T-helper 22 cell (primary cell): ENCODE data around the gene KRR1.
"Not testable (repeated sequence)": the region's sequence is repeated elsewhere in the genome, so short reads cannot be mapped to it uniquely, and the experiment has no call there.

ENCODE experiments used
- DNase-seq: peaks from one replicate; pipeline ENCODE4 v3.0.0-alpha.2; 2020; ENCODE audit warnings: low read depth

Gene KRR1

GRCh38 chr12:75525263-75525662 is 13.9 kb upstream of the KRR1 start:
- DNase-seq, result no peak

- not testable (repeated sequence) for DNase-seq
Observed at GRCh38 chr12:75522124-75522523, 10.7 kb upstream of the KRR1 start.

DNA sequence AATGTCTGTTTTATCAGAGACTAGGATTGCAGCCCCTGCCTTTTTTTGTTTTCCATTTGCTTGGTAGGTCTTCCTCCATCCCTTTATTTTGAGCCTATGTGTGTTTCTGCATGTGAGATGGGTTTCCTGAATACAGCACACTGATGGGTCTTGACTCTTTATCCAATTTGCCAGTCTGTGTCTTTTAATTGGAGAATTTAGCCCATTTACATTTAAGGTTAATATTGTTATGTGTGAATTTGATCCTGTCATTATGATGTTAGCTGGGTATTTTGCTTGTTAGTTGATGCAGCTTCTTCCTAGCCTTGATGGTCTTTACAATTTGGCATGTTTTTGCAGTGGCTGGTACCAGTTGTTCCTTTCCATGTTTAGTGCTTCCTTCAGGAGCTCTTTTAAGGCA is 9.8 kb upstream of the KRR1 start:
- DNase-seq, result not testable (repeated sequence)

GRCh38 chr12:75509621-75510020 is 1.8 kb downstream of the KRR1 start:
- no peak for DNase-seq

DNA sequence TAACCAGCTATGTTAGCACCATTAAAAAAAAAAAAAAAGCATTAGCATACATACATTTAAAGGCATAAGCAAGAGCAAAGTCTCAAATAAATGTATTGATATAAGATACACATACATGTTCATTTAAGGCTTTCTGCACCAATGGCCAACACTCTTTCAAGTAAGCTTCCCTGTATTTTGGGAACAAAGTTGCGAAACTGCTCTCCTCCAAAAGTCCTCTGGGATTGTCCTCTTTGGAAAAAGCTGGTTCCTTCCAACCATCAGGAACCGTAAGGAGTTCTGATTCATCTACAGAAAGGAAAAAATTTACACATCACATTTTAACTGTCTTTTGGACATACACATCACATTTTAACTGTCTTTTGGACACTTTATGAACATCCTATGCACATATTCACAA is 3.2 kb downstream of the KRR1 start:
- no peak for DNase-seq

DNA sequence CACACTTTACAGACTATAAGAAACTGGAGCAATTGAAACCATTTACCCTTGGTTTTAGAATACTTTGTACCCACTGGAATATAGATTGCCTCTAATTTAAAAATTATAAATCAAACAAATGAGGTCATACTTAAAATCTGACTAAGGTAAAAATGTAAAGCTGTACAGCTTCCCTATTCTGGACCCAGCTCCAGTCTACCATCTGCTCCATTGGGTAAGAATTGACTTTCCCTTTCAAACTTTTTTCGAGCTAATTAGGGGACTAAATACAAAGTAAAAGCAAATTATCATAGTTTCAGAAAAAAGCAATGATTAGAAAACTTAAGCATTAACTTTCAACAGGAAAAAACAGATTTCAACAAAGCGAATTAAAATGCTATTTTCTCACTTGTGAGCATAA is 4.3 kb downstream of the KRR1 start:
- no peak for DNase-seq

- DNase-seq, result no peak
Observed at GRCh38 chr12:75505706-75506312, 5.6 kb downstream of the KRR1 start.

GRCh38 chr12:75503866-75504265 is 7.5 kb downstream of the KRR1 start:
- no peak for DNase-seq

GRCh38 chr12:75503459-75503858 is 8.0 kb downstream of the KRR1 start:
- DNase-seq, result no peak

- DNase-seq, result no peak
Observed at GRCh38 chr12:75491169-75491568, 20.2 kb downstream of the KRR1 start.

DNA sequence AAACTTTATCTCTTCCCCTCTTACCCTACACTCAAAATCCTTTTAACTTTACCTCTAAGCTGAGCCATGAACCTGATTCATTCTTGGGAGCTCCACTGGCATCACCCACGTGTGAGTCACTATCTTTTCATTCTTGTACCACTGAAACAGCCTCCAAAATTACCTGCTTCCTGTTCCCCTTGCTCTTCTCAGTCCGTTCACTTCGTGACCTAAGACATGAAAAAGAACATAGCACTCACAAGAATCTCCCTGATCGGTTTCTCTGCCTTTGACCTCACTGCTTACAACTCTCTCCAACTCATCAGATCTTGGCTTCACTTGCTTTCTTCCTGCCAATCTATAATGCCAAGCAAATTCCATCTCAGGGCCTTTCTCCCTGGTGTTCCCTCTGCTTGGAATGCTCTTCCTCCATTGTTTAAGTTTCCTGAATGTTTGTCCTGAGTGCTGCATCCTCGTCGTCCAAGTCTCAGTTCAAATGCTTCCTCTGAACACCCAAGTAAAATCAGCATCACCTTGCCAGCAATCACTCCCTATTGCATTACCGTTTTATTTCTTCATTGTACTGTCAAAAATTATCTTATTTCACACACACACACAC is 21.7 kb downstream of the KRR1 start:
- DNase-seq, result no peak

- DNase-seq, result no peak
Observed at GRCh38 chr12:75489187-75489586, 22.2 kb downstream of the KRR1 start.

- DNase-seq, result no peak
Observed at GRCh38 chr12:75488553-75488952, 22.9 kb downstream of the KRR1 start.

GRCh38 chr12:75487308-75487707 is 24.1 kb downstream of the KRR1 start:
- no peak for DNase-seq

GRCh38 chr12:75484450-75484849 is 27.0 kb downstream of the KRR1 start:
- DNase-seq, result not testable (repeated sequence)

- no peak for DNase-seq
Observed at GRCh38 chr12:75483431-75483830, 28.0 kb downstream of the KRR1 start.

DNA sequence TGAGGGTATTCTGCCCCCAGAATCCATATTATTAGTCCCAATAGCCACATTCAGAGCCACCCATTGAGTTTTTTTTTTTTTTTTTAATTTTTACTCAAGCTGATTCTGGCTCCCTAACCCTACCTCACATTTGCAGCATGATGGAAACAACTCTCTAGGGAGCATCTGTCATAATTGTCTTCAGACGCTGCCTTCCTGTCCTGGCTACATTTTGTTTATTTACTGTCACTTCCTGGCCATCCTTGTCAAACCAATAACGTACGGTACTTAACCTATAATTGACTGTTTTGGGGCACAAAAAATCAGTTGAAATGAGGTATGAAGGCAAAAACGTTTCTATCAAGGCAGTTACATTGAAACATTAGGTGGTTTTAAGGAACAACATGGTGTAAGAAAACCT is 28.8 kb downstream of the KRR1 start:
- DNase-seq, result no peak

DNA sequence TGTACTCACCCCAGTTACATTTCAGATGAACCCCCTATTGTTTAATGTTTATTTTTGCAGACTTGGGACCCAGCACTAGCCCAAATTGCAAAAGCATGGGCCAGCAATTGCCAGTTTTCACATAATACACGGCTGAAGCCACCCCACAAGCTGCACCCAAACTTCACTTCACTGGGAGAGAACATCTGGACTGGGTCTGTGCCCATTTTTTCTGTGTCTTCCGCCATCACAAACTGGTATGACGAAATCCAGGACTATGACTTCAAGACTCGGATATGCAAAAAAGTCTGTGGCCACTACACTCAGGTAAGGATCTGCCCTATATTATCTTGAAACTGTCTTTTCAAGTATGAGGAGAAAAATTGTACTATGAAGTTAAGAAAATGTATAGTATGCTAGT is 29.6 kb downstream of the KRR1 start:
- DNase-seq, result no peak

GRCh38 chr12:75481013-75481705 is 30.2 kb downstream of the KRR1 start:
- no peak for DNase-seq

- DNase-seq, result peak; percentile 60
Observed at GRCh38 chr12:75480469-75480949, 30.9 kb downstream of the KRR1 start, which contains the start of gene GLIPR1. Gene GLIPR1 (plus strand): TSS chr12:75480755. CDS start chr12:75480881, 126 bp downstream.

DNA sequence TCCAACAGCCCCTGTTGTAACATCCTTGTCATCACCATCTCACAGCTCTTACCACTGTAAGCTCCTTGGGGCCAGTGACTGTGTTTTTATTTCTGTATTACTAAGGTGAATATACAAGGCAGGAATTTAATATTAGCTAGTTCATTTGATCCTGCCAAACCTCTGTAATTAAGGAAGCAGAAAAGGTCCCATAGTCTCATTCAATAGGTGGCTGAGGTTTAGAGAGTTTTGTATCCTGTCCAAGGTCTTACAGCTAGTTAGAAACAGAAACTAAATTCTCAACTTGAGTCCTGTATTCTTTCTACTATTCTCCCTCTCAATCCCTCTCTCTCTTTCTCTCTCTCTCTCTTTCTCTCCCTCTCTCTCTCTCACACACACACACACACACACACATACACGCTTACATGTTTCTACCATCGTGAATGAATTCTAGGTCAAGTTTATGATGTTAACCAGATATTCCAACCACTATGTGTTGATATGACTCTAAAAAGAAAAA is 31.4 kb downstream of the KRR1 start:
- DNase-seq, result no peak

DNA sequence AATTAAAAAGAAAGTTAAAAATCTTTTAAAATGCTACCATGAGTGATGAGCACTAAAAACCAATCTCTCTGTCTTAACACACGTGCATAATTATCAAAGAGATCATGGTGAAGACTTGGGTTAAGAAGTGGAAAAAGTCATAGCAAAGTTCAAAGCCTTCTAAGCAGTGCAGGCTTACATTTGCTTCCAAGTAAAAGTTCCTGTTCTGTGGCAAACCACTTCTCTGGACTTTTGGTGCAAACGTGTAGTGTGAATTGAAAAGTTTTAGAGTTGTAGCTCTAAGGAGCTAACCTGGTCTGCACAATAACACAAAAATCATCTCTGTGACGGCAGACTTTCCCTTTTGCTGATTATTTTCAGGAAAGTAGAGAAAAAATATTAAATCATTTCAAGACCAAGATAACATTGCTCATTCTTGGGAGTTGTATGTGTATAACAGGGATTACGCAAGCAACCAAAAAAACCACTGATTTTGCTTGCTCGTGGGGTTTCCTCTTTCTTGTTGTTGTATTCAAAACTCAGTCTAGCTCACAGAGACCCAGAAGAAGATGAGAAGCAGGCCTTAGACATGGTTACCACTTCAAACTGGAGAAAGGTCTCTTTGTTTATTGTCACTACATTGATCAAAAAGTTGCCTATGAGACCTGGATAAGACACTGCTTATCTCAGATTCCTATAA is 33.2 kb downstream of the KRR1 start:
- DNase-seq, result peak; percentile 41

DNA sequence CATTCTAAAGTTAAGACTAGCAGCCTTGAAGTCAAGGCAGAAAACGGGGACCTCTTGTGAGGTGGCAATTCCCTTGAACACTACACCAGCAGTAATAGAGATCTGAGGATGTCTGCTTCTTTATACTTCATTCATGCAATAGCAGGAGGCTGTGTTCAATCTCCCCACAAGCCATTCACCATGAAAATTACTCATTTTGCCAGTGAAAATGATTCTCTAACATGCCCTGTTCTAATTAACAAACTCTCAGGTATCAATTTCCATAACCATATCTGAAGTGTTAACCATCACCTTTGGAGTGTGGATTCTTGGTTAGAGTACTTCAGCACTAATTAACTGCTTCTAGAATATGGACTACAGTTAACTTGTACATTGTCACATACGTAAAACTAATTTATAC is 34.3 kb downstream of the KRR1 start:
- DNase-seq, result no peak
